ENCODE measurements around the gene BTBD2.

BTBD2 gene

DNA sequence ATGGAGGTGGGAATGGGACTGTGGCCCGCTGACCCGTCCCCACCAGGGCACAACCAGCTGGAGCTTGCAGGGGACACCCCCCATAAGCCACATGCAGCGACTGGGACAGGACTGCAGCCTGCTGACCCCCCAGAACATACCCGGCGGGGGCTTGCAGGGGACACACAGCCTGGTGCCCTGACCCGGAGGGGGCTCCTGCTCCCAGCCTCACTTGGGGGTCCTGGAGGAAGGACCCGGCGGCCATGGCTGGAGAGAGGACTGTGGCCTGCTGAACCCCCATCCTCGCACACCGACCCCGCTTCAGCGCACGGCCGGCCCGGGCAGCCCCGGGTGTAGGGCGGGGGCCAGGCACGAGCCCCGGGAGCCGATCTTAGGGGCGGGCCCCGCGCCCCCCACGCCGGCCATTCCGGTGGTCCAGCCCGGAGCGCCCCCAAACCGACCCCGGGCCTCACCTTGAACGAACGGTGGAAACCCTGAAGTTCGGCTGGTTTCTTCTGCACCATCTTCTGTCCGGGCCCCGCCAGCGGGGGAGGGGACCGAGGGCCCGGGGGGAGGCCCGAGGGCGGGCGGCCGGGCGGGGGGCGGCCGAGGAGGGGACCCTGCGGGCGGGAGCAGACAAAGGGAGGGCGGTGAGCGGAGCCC lies 35.0 kb upstream of the BTBD2 start:
- DNase-seq, result no peak

DNA sequence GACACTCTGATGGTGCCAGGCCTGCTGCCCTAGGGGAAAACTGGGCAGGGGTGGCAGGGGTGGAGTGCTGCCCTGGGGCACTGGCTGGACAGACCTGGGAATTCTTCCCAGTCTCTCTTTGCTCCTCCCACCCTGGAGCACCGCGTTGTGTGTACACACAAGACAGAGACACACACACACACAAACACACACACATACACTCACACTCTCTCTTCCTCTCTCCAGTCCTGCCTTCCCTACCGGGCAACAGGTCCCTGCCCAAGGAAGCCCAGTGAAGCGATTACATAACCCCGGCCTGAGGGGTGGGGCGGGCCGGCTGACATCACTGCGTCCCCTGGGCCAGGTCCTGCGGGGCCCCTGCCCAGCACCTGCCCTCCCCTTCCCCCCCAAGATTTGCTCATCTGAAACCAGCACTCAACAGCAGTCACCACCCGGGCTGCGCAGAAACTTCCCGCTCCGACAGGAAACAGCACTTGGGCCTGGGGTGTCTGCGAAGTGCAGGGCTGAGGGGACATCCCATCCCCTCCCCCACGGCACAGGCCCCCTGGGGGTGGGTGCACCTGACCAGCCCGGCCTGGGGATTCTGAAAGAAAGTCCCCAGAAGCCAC lies 34.3 kb upstream of the BTBD2 start:
- DNase-seq, result peak; percentile 79

DNA sequence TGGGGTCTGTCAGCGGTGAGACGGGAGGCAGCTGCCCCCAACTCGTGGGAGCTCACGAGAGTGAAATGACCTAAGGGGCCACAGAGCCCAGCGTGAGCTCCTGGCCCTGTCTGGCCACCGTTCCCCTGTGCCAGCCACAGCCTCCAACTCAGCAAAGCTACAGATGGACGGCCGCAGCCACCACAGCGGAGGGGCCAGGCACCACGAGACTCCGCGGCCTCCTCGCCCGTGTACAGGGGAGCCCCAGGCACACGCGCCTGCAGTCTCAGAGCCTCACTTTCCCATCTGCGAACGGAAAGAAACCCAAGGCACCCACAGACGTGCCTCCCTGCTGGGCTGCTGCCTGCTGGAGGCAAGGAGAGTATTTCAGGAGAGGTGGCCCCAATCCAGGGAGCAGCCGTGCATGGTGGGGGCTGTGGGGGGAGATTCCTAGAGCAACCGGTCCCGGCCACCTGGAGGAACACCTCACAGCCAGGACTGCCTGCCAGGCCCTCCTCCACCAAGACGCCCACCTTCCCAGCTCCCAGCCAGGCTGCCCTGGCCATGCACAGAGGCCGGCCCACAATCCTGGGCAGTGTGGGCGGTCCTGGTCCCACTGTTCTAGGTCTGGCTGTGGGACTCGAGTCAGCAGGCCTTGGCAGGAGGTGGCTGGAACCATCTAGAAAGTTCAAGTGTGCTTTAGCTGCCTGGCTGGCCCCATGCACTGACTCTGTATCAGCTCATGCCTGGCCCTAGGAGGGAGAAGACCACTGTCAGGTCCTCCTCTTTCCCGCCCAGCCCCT lies 33.6 kb upstream of the BTBD2 start:
- no peak for DNase-seq

DNA sequence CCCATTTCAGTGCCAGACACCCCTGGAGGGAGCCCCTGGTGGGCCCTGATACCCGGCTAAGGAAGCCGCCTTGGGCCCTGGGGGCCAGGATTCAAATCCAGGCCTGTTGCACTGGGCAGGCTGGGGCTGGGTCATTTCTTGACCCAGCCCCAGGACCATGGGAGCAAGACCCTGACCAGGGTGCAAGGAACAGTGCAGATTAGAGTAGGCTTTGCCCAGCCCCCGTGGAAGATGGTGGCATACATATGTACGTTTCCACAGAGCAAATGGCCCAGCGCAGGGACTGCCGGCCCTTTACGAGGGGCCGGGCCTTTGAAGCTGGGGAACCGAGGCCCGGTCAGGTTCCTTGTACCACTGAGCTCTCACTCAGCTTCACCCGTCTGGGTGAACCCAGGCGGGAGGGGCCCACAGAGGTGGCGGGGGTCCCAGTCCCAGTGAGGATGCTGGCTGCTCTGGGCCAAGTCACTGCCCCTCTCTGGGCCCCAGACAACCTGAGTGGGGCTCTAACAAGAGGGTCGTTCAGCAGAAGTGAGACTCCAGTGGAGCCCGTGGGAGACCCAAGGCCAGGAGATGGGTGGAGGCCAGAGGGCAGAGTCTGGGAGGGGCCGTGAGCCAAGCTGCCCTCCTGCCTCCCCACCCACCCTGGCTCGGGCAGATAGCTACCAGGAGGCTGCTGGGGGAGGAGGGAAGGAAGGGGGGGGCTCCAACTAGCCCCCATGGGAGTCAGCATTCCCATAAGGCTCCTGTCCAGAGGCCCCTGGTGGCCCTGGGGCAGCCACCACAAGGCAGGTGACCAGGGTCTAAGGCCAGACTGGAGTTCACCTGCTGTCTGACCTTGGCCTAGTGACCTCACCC lies 32.8 kb upstream of the BTBD2 start:
- DNase-seq, result no peak

DNA sequence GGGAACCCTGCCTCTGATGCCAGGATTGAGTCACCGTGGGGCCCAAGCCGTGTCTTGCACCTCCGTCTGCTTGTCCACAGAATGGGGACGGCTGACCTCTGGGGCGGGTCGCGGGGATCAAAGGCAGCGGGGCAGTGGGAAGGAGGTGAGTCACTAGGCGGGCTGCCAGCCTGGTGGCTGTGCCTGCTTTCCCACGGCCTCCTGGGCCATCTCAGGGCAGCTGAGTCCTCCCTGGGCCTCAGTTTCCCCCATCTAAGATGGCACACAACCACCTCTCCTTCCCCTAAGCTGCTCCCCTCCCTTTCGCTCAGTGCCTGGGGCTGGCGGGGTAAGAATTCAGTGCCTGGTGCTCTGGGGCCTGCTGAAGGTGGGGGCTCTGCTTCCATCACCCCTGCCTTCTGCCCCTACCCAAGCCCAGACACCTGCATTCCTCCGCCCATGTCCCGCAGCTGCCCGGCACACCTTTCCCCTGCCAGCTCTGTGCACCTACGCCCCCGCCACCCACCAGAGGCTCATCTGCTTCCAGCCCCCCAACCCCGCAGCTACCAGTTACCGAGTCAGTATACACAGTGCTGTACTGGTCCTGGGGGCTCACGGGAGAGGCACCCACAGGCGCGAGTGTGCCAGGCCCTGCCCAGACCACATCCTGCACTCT lies 32.1 kb upstream of the BTBD2 start:
- DNase-seq, result peak; percentile 42

DNA sequence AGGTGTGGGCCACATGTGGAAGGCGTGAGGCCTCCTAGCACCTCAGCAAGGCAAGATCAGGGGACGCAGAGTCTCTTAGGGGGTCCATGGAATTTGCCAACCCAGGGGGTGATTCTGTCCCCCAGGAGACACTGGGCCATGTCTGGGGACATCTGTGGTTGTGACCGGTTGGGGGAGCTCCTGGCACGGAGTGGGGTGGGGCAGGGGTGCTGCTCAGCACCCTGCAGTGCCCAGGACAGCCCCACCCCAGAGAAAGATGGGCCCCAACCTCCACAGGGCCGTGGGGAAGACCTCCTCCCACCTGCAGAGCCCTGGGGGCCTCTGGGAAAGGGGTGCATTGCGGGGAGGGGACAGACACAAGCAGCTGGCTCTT lies 31.5 kb upstream of the BTBD2 start:
- DNase-seq, result no peak

DNA sequence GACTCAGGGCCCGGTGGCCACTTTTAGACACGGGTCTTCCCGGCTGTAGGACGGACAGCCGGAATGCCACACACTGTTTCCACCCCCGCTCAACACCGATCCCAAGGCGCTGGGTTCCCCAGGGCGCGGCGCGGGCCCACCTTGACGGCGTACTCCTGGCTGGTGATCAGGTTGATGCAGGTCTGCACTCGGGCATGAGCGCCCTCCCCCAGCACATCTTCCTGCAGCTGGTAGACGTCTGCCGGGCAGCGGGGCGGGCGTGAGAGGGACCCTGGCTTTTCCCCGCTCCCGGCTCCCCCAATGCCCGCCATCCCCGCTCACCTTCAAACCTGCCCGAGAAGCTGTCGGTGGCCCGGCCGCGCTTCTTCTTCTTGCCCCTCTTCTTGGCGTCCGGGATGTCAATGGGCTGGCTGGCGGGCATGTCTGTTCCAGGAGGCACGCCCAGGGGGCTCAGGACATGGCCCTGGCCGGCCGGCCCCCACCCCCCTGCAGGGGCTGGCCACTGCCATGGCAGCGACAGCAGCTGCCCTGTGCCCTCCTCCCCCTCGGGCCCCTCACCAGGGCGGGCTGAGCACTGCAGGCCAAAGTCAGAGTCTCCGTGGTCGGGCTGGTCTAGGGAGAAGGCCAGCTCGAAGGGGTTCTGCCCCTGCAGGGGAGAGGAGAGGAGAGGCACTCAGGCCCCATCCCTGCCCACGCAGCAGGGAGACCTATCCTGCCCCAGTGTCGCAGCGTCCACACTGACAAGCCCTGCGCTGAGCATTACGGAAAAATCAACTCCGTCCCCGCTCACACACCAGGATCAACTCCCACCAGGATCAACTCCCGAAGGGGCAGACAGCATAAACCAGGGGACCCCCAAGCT lies 30.8 kb upstream of the BTBD2 start:
- DNase-seq, result no peak

DNA sequence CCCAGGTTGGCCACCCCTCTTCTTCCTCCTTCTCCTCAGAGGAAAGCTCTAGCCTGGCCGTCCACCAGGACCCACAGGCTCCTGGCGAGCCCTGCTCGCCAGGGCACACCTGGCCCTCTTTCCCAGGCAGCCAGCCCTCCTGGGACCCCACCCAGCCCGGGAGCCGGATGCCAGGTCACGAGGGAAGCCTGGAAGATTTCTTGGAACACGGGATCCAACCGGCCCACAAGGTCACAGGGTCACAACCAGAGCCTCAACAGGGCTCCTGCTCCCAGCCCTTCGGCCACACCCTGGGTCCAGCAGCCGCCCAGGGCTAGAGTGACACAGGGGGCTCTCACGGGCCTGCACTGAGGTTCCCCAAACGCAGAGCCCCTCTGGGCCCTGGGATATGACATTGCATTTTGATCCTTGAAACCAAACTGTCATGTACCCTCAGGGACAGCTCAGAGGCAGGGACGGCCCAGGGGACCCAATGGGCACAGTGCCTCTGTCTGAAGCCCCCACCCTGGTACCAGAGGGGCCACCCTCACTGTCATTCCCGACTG lies 30.1 kb upstream of the BTBD2 start:
- no peak for DNase-seq

DNA sequence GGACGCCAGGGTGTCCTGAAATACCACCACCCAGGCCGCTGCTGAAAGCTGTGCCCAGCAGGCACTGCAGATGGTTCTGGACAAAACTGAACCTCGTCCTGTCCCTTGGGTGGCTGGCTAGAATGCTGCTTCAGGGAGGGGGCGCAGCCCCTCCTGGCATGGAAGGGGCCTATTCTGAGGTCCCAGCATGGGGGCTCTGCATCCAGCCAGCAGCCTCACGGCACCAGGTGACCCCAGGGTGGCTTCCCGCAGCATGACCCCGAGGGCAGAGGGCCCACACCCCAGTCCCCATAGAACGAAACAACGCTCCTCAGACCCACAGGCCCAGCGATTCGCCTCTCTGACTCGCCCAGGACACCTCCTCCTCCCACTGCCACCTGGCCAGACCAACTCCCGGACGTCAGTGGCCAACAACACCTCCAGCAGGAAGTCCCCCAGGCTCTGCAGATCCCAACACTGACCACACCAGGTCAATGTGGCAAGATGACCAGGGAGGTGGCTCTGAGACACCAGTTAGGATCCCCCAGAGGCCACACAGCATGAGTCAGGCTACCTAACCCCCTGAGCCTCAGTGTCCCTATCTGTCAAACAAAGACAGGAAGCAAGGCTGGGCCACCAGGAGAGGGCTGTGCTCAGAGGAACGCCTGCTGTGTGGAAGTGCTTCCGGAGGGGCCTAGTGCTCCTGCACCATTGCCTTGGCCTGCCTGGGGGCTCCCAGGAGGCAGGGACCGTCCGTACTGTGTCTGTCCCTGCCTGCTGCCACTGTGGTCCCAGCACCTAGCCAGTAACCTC lies 29.4 kb upstream of the BTBD2 start:
- DNase-seq, result no peak

DNA sequence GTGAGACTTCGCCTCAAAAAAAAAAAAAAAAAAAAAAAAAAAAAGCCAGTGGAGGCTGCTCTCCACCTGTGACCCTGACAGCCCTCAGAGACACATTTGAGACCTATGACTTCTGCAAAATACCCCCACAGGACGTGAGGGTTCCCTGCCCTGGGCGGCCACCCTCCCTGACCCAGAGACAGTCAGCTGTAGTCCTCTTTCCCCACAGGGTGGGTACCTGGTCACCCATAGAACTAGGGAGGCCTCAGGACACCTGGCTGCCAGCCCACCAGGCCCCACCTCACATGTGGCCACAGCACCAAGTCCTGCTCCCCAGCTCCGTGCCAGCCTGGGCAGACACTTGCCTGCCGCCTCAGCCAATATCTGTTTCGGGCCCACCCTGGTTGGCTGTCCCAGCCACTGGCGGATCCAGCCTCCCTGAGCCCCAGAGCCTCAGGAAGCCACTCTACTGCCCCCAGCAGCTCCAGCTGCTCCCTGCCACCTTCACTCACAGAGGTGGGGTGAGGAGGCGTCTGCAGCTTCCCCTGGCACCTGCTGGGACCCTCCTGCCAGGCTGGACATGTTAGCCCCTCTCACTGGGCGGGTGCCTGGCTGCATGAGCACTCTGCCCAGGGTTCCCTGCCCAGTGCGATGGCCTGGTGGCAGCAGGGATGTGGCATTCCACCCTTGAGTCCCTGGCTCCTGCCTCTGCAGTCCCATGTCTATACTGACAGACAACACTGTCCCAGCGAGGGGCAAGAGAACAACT lies 28.6 kb upstream of the BTBD2 start:
- no peak for DNase-seq

DNA sequence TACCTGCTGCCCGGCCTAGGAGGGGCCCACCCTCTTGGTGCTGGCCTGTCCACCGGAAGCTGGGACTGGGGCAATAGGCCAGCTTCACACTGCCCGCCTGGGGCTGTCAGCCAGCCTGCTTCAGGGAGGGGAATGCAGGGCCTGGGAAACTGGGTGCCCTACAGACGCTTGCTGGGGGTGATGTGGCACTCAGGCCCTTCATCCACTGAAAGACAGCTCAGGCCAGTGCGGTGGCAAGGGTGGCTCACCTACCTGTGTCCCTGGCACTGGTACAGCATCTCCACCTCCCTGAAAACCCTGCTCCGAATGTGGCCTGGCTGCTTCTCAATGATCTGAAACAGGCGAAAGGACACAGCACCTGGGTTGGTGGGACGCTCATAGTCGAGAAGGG lies 27.7 kb upstream of the BTBD2 start:
- no peak for DNase-seq

DNA sequence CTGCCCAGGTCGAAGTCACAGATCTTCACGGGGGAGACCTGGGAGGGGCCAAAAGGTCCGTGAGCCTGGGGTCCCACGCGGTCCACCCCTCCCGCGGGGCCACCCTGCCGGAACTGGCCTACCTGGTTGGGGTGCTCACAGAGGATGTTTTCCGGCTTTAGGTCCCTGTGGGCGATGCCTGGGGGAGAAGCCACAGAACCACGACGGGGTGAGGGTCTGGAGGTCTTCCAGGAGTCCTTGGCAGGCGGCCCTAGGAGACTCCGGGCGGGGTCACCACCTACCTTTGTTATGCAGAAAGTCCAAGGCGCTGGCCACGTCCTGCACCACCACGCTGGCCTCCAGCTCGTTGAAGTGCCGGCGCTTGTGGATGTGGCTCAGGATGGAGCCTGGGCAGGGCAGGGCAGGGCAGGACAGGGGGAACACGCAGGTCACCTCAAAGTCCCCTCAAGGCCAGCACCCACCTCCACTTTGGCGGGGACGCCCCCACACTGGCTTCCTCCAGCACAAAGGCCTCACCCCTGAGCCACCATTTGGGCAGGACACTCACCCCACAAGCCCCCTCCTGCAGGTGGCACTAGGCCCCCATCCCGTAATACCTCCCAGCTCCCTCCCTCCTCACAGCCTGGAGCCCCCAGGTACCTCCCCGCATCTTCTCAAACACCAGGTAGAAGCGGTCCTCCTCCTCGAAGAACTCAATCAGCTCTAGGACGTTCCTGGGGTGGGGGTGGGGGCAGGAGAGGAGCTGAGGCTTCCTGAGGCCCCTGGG lies 27.2 kb upstream of the BTBD2 start:
- DNase-seq, result peak; percentile 24

DNA sequence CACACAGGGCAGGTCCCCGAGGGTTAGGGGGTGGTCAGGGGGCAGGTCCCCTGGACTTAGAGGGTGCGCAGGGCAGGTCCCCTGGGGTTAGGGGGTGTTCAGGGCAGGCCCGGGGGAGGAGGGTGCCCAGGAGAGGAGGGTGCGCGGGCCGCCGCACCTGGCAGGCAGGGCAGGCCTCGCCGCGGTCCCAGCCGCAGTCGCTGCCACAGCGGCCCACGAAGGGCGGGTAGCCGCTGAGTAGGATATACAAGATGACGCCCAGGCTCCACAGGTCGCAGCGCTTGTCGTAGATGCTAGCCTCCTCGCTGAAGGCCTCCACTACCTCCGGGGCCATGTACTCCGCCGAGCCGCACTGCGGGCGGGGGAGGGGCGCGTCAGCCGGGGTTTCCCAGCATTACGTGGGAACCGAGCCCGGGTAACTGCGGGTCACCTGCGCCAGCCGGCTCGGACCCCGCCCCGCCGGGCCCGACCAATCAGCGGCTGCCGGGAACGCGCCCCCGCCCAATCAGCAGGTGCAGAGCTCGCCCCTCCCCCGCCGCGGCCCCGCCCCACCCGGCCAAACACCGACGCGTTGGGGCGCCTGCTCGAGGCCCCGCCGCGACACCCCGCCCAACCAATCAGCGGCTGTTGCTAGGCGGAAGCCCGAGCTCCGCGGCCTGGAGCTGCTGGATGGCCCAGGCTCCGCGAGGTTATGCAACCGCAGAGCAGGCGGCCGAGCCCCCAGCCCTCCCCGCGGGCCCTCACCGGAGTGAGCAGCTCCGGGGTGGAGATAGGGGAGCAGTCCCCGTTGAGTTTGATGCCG lies 26.4 kb upstream of the BTBD2 start:
- peak; percentile 100 for DNase-seq

DNA sequence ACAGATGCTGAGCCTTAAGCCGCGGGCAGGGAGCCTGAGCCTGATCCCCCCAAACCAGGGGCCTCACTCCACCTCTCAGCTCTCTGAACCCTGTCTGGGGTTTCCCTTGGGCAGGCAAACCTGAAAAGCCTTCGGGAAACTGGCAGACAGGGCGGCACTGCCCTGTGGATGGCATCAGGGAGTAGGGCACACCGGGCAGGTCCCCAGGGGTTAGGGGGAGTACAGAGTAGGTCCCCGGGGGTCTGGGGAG lies 25.8 kb upstream of the BTBD2 start:
- no peak for DNase-seq

DNA sequence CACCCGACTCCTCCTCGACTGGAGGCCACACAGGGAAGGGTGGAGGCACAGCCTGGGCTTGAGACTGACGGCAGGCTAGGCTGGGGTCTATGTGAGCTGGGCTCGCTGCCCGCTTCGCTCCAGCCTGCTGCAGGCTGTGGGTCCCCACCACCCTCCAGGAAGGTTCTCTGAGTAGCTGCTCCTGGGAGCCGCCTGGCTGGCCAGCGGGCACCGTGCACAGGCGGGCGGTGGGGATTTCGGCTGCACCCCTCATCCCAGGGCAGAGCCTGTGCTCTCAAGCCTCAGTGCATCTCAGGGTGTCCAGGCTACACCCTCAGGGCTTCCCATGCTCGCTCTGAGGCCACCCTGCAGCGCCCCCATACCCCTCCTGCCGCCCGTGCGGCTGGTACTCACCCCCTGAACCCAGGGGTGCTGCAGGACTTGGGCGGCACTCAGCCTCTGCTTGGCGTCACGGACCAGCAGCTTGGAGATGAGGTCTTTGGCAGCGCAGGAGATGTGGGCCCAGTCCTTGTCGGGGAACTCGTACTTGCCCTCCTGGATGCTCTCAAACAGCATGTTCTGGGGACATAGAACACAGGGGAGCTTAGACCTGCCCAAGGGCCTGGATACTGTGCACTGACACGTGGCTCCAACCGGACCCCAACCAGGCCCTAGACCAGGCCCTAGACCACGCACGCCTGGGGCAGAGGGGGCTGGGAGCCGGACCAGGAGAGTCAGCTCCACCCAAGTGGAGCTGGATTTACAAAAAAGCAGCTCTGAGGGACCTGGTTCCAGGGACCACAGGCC lies 25.3 kb upstream of the BTBD2 start:
- DNase-seq, result no peak

DNA sequence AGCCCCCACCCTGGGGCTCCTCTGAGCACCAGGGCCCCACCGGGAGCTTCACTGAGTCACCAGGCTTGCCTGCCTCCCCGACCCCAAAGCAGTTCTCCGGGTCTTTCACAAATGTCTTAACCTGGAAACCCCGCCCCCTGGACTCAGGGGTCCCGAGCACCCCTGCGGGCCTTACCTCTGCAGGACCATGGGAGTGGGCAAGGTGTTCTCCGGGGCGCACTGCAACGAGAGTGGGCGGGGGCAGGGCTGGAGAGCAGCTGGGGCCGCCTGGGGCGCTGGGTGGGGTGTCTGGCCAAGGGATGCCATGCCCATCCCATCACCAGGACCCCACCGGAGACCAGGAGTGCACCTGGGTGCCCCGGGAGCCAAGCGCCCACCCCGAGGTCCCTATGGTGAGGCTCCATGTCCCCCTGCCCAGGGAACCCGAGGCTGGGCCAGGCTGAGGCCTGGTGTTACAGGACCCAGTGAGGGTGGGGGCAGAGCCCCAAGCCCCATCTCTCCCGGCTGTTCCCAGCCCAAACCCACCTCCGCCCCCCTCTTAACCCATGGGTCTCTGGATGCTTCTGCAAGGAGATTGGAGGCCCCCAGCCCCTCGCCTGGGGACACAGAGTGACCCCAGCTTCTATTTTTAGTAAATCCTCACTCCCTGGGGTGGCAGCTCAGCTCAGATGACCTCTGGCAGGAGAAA lies 24.6 kb upstream of the BTBD2 start:
- DNase-seq, result no peak
